Caco-2 (cell line): Measurements from ENCODE around the gene PRLHR. TPM values are rescaled to one million over a fixed set of nuclear protein-coding genes. Genes with fewer than 3 reads are reported as not detected.
A peak's percentile ranks its signal among the peaks of the same experiment; 100 is the strongest.

ENCODE experiments used
- BruUV-seq: library from RNA; stranded (reverse); fragments of 400-500 nt; replicated peaks from 2 replicates; lab custom pipeline; 2021; lab: Mats Ljungman, UMichigan
- CTCF ChIA-PET: fragments of 300-600 bp; sonication (Branson Sonifier 250); formaldehyde crosslinking; loops from one replicate; lab custom pipeline; 2022; ENCODE audit warnings: antibody characterized with exemption; lab: Charles Lee
- POLR2A ChIA-PET: fragments of 300-600 bp; sonication (Branson Sonifier 250); formaldehyde crosslinking; loops from one replicate; lab custom pipeline; 2022; ENCODE audit warnings: antibody characterized with exemption; lab: Charles Lee
- DNase-seq, 2 experiments: peaks; one replicate each; pipeline versions ENCODE4 v3.0.0 to v3.0.0-alpha.2; 2020 to 2022
- H3K27me3 ChIP-seq: replicated peaks from 2 replicates; pipeline ENCODE4 v1.6.0; 2011; ENCODE audit warnings: low read length; ENCODE audit not compliant: control insufficient read depth, insufficient read depth
- H3K36me3 ChIP-seq: 2 replicates; pipeline ENCODE4 v1.5.1; 2011; ENCODE audit warnings: low read length; ENCODE audit not compliant: control insufficient read depth, insufficient read depth
- H3K4me1 ChIP-seq: fragments of 250-450 bp; sonication (Bioruptor Pico); 2 replicates; pipeline ENCODE4 v1.5.1; 2020; ENCODE audit warnings: mild to moderate bottlenecking
- H3K4me3 ChIP-seq: 2 replicates; pipeline ENCODE4 v1.5.1; 2011; ENCODE audit warnings: low read depth, mild to moderate bottlenecking, control low read depth, low read length
- H3K9me3 ChIP-seq: fragments of 250-450 bp; sonication (Bioruptor Pico); 2 replicates; pipeline ENCODE4 v1.5.1; 2020; ENCODE audit warnings: mild to moderate bottlenecking, moderate library complexity
- H3K27ac Mint-ChIP-seq: one replicate; pipeline ENCODE4 v1.8.0; 2022; ENCODE audit warnings: mixed read lengths; ENCODE audit not compliant: unreplicated experiment
- H3K27me3 Mint-ChIP-seq: one replicate; pipeline ENCODE4 v1.8.0; 2022; ENCODE audit warnings: mixed read lengths; ENCODE audit not compliant: insufficient read depth, unreplicated experiment
- H3K36me3 Mint-ChIP-seq: one replicate; pipeline ENCODE4 v1.8.0; 2022; ENCODE audit warnings: mild to moderate bottlenecking, mixed read lengths; ENCODE audit not compliant: insufficient read depth, unreplicated experiment
- H3K4me1 Mint-ChIP-seq: one replicate; pipeline ENCODE4 v1.8.0; 2022; ENCODE audit warnings: low read depth, mixed read lengths; ENCODE audit not compliant: unreplicated experiment
- H3K4me3 Mint-ChIP-seq: one replicate; pipeline ENCODE4 v1.8.0; 2022; ENCODE audit warnings: mild to moderate bottlenecking, moderate library complexity, mixed read lengths; ENCODE audit not compliant: unreplicated experiment
- H3K9me3 Mint-ChIP-seq: one replicate; pipeline ENCODE4 v1.8.0; 2022; ENCODE audit warnings: mixed read lengths; ENCODE audit not compliant: unreplicated experiment
- intact Hi-C: fragments of 100-400 bp; cut with micrococcal nuclease; formaldehyde crosslinking; loops from one replicate; pipeline ENCODE4 v1.10.0; 2022; ENCODE audit not compliant: unreplicated experiment
- total RNA-seq: library from RNA; stranded (reverse); gene quantifications from 2 replicates; pipeline ENCODE4 v1.2.3, GENCODE V29; 2022
- TF ChIP-seq, protein P1 (sequence below), 2 experiments: fragments of 200-600 bp in 1 of 2; IDR thresholded peaks; 1 replicate in 1 of 2; 2 replicates in 1 of 2; pipeline versions ENCODE4 v1.5.1 to v1.8.0; 2011 to 2022; ENCODE audit warnings: antibody characterized with exemption in 1 of 2, control low read depth in 1 of 2, inconsistent platforms in 1 of 2, low read depth in 1 of 2, low read length in 1 of 2, mild to moderate bottlenecking in 1 of 2, moderate library complexity in 1 of 2; ENCODE audit not compliant: insufficient read depth in 1 of 2, severe bottlenecking in 1 of 2, unreplicated experiment in 1 of 2

The PRLHR gene
- total RNA-seq, 1 experiment from 2014 or later, result not detected

DNA sequence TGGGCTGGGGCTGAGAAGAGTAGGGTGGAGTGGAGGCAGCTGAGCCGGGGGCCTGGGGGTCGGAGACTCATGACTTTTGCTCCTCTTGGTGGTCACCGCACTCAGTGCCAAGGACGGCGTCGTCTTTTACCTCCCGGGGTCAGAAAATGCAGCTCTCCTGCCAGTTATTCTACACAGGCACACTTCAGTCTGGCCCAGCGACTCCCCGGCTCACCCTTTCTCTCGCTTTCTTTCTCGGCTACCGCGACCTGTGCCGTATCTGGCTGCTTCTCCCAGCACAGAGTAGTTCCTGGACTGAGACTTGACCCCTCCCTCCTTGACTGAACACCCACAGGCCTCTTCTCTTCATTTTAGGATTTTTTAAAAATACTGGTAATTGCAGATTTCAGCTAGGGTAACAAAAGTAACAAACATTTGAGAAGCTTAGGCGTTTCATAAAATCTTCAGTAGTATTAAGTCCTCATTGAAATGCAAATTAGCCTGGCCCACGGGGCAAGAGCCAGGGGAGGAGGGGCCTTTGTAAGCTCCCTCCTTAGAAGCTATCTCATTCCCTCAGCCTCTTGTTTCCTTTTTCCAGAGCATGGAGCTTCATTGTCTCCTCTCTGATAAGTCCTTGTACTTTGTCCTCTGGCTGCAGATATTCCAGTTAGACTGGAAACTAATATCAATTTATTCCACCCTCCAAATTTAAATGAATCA, 1.1 kb upstream of the PRLHR start:
- Mint-ChIP-seq H3K4me1 (peaks cover 8% of the 10 kb centered on the region), H3K27ac (no peak overlapping the region), H3K9me3 (no peaks in the 10 kb centered on the region), H3K27me3 (peaks cover 4% of the 10 kb centered on the region), H3K36me3 (no peaks in the 10 kb centered on the region), H3K4me3 (no peak overlapping the region)
- Histone ChIP-seq H3K4me1 (no peaks in the 10 kb centered on the region), H3K9me3 (no peaks in the 10 kb centered on the region; the same call in 1 of the 2 replicates), H3K4me3 (no peak overlapping the region), H3K36me3 (no peaks in the 10 kb centered on the region), H3K27me3 (no peaks in the 10 kb centered on the region)
- no peak for DNase-seq
- ChIA-PET POLR2A (no interaction called here), CTCF (no interaction called here)
- intact Hi-C loops, result no loop called here
- no TSS peak for BruUV-seq
- TF ChIP-seq, protein P1, sequence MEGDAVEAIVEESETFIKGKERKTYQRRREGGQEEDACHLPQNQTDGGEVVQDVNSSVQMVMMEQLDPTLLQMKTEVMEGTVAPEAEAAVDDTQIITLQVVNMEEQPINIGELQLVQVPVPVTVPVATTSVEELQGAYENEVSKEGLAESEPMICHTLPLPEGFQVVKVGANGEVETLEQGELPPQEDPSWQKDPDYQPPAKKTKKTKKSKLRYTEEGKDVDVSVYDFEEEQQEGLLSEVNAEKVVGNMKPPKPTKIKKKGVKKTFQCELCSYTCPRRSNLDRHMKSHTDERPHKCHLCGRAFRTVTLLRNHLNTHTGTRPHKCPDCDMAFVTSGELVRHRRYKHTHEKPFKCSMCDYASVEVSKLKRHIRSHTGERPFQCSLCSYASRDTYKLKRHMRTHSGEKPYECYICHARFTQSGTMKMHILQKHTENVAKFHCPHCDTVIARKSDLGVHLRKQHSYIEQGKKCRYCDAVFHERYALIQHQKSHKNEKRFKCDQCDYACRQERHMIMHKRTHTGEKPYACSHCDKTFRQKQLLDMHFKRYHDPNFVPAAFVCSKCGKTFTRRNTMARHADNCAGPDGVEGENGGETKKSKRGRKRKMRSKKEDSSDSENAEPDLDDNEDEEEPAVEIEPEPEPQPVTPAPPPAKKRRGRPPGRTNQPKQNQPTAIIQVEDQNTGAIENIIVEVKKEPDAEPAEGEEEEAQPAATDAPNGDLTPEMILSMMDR (IDR thresholded peaks at IDR 0.05; ENCODE audit: insufficient read depth in 1 of 2, low read depth in 1 of 2, low read length in 1 of 2, severe bottlenecking in 1 of 2, unreplicated experiment in 1 of 2), result no peak

DNA sequence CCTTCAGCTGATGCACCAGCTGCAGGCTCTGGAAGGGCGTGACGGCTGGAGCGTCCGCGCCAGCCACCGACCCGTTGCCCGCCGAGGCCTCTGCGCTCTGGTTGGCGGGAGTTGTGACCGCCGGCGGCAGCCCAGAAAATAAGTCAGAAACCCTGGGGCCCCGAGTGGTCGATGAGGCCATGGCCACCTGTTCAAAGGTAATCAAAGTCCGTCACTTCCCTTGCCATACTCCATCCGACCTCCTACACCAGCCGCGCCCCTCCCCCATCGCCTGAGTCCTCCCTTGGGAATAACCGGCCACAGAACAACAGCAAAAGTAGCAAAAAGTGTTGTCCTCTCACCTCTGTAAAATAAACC, 406 bp downstream of the PRLHR start:
- H3K27ac Mint-ChIP-seq, result no peak overlapping the region
- BruUV-seq, result no TSS peak
- TF ChIP-seq, protein P1 (IDR thresholded peaks at IDR 0.05; ENCODE audit: insufficient read depth in 1 of 2, low read depth in 1 of 2, low read length in 1 of 2, severe bottlenecking in 1 of 2, unreplicated experiment in 1 of 2), result no peak
- CTCF ChIA-PET, result interaction anchor here (1.1 kb wide), 1 partner anchor 26 kb away, joined by 3 read pairs; no protein-coding TSS in a partner anchor
- intact Hi-C loops, result no loop called here
- Histone ChIP-seq H3K36me3 (no peaks in the 10 kb centered on the region), H3K27me3 (no peaks in the 10 kb centered on the region), H3K9me3 (no peaks in the 10 kb centered on the region; the same call in 1 of the 2 replicates), H3K4me1 (no peaks in the 10 kb centered on the region), H3K4me3 (no peak overlapping the region)
- H3K4me3 Mint-ChIP-seq, result no peak overlapping the region
- no peak for DNase-seq
- peaks cover 8% of the 10 kb centered on the region for H3K4me1 Mint-ChIP-seq
- peaks cover 4% of the 10 kb centered on the region for H3K27me3 Mint-ChIP-seq
- POLR2A ChIA-PET, result no interaction called here
- no peaks in the 10 kb centered on the region for H3K36me3 Mint-ChIP-seq
- H3K9me3 Mint-ChIP-seq, result no peaks in the 10 kb centered on the region

DNA sequence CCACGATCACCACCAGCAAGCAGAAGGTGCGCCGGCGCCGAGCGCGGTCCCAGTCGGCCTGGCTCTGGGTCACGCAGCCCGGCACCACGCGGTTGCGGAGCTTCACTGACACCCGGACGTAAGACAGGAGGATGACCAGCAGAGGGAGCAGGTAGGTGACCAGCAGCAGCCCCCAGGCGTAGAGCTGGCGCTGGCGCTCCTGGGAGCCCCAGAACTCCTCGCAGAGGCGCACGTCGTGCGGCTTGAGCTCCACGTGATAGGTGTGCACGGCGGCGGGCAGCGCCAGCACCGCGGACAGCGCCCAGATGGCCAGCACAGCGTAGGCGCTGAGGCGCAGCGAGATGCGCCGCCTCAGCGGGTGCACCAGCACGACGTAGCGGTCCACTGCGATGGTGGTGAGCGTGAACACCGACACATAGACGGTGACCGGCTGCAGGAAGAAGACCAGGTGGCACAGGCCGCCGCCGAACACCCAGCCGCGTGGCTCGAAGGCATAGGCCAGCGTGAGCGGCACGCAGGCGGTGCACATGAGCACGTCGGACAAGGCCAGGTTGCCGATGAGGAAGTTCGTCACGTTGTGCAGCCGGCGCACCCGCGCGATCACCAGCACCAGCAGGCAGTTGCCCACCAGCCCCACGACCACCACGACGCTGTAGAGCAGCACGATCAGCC, 920 bp downstream of the PRLHR start:
- peaks cover 8% of the 10 kb centered on the region for H3K4me1 Mint-ChIP-seq
- CTCF ChIA-PET, result interaction anchor here (1.1 kb wide), 1 partner anchor 27 kb away, joined by 3 read pairs; no protein-coding TSS in a partner anchor
- no peak overlapping the region for H3K27ac Mint-ChIP-seq
- TF ChIP-seq, protein P1 (IDR thresholded peaks at IDR 0.05; ENCODE audit: insufficient read depth in 1 of 2, low read depth in 1 of 2, low read length in 1 of 2, severe bottlenecking in 1 of 2, unreplicated experiment in 1 of 2), result peak in 1 of 2 experiments; percentile 24
- POLR2A ChIA-PET, result no interaction called here
- H3K9me3 Mint-ChIP-seq, result no peaks in the 10 kb centered on the region
- no peaks in the 10 kb centered on the region for H3K36me3 ChIP-seq
- H3K27me3 Mint-ChIP-seq, result peaks cover 4% of the 10 kb centered on the region
- BruUV-seq, result no TSS peak
- H3K36me3 Mint-ChIP-seq, result no peaks in the 10 kb centered on the region
- no peaks in the 10 kb centered on the region for H3K4me1 ChIP-seq
- H3K9me3 ChIP-seq, result no peaks in the 10 kb centered on the region; the same call in 1 of the 2 replicates
- intact Hi-C loops, result no loop called here
- no peaks in the 10 kb centered on the region; the same call in 1 of the 2 replicates for H3K27me3 ChIP-seq
- H3K4me3 Mint-ChIP-seq, result no peak overlapping the region
- H3K4me3 ChIP-seq, result no peak overlapping the region
- DNase-seq, result peak in 1 of 2 experiments; percentile 8
